GM19025 (cell line): Measurements from ENCODE around the gene TRAF6.

Source experiments
- ATAC-seq: cut with Tn5 transposase; IDR thresholded peaks from one replicate; pipeline ENCODE4 v1.9.1; 2021; ENCODE audit warnings: mild to moderate bottlenecking, low read depth, moderate library complexity; ENCODE audit not compliant: unreplicated experiment

TRAF6 gene

GRCh38 chr11:36462321-36462720 lies 47.8 kb downstream of the TRAF6 start:
- ATAC-seq: no peak

GRCh38 chr11:36460220-36460619 lies 49.9 kb downstream of the TRAF6 start:
- no peak for ATAC-seq

- ATAC-seq: no peak
These were observed 51.0 kb downstream of the TRAF6 start for GRCh38 chr11:36459046-36459445.

- ATAC-seq: no peak
These were observed 51.8 kb downstream of the TRAF6 start for GRCh38 chr11:36458129-36458915.

GRCh38 chr11:36456156-36456555 lies 53.9 kb downstream of the TRAF6 start:
- ATAC-seq: no peak

- no peak for ATAC-seq
These were observed 54.4 kb downstream of the TRAF6 start for GRCh38 chr11:36455658-36456111.

GRCh38 chr11:36454941-36455631 lies 55.0 kb downstream of the TRAF6 start:
- no peak for ATAC-seq

- no peak for ATAC-seq
These were observed 55.5 kb downstream of the TRAF6 start for GRCh38 chr11:36454551-36454940.

- no peak for ATAC-seq
These were observed 56.4 kb downstream of the TRAF6 start for GRCh38 chr11:36453678-36454077.

- ATAC-seq: no peak
These were observed 57.1 kb downstream of the TRAF6 start for GRCh38 chr11:36452961-36453360.

- no peak for ATAC-seq
These were observed 57.7 kb downstream of the TRAF6 start for GRCh38 chr11:36452236-36452940.

GRCh38 chr11:36451681-36452080 lies 58.4 kb downstream of the TRAF6 start:
- ATAC-seq: no peak

- no peak for ATAC-seq
These were observed 59.0 kb downstream of the TRAF6 start for GRCh38 chr11:36451045-36451444.

- ATAC-seq: no peak
These were observed 59.9 kb downstream of the TRAF6 start for GRCh38 chr11:36450110-36450572.

GRCh38 chr11:36449561-36450096 lies 60.4 kb downstream of the TRAF6 start:
- no peak for ATAC-seq

- no peak for ATAC-seq
These were observed 62.1 kb downstream of the TRAF6 start for GRCh38 chr11:36447947-36448346.

GRCh38 chr11:36447514-36447913 lies 62.6 kb downstream of the TRAF6 start:
- no peak for ATAC-seq

- no peak for ATAC-seq
These were observed 63.9 kb downstream of the TRAF6 start for GRCh38 chr11:36446135-36446534.

GRCh38 chr11:36443661-36444060 lies 66.4 kb downstream of the TRAF6 start:
- no peak for ATAC-seq

GRCh38 chr11:36441610-36442208 lies 68.4 kb downstream of the TRAF6 start:
- ATAC-seq: peak; percentile 90

GRCh38 chr11:36438126-36438525 lies 71.9 kb downstream of the TRAF6 start:
- ATAC-seq: no peak
